Mesenchymal stem cell (in vitro differentiated cells and primary cell): ENCODE measurements around the gene ABCA4.
A peak's percentile ranks its signal among the peaks of the same experiment; 100 is the strongest.

ENCODE experiments used
- DNase-seq: peaks from one replicate; pipeline ENCODE4 v3.0.0-alpha.2; 2013
- H2AFZ ChIP-seq: one replicate; pipeline ENCODE4 v1.6.1; 2013; ENCODE audit warnings: low read depth, mild to moderate bottlenecking, control low read depth, inconsistent platforms, low read length, moderate library complexity
- H2AK5ac ChIP-seq: 2 replicates; pipeline ENCODE4 v1.6.1; 2013; ENCODE audit warnings: low read length, moderate library complexity, mild to moderate bottlenecking, inconsistent platforms; ENCODE audit not compliant: severe bottlenecking
- H2BK120ac ChIP-seq: one replicate; pipeline ENCODE4 v1.6.1; 2013; ENCODE audit warnings: low read depth, mild to moderate bottlenecking, inconsistent platforms, low read length, moderate library complexity
- H2BK12ac ChIP-seq, 2 experiments: one replicate each; pipeline ENCODE4 v1.6.1; 2013; ENCODE audit warnings: inconsistent platforms in 2 of 2, low read length in 2 of 2, mild to moderate bottlenecking in 2 of 2, moderate library complexity in 2 of 2, control low read depth in 1 of 2
- H2BK15ac ChIP-seq: one replicate; pipeline ENCODE4 v1.6.1; 2013; ENCODE audit warnings: mild to moderate bottlenecking, low read depth, inconsistent platforms; ENCODE audit not compliant: poor library complexity, severe bottlenecking
- H2BK5ac ChIP-seq: 2 replicates; pipeline ENCODE4 v1.6.1; 2013; ENCODE audit warnings: low read depth, mild to moderate bottlenecking, low read length, control low read depth, inconsistent platforms; ENCODE audit not compliant: poor library complexity, severe bottlenecking
- H3K14ac ChIP-seq, 2 experiments: one replicate each; pipeline ENCODE4 v1.6.1; 2013; ENCODE audit warnings: inconsistent platforms in 2 of 2, low read length in 2 of 2, control low read depth in 1 of 2, mild to moderate bottlenecking in 1 of 2, moderate library complexity in 1 of 2
- H3K18ac ChIP-seq, 2 experiments: one replicate each; pipeline ENCODE4 v1.6.1; 2013; ENCODE audit warnings: inconsistent platforms in 2 of 2, low read length in 2 of 2, control low read depth in 1 of 2, low read depth in 1 of 2, mild to moderate bottlenecking in 1 of 2
- H3K23ac ChIP-seq, 2 experiments: one replicate each; pipeline ENCODE4 v1.6.1; 2013; ENCODE audit warnings: inconsistent platforms in 2 of 2, low read length in 2 of 2, mild to moderate bottlenecking in 2 of 2, moderate library complexity in 2 of 2, control low read depth in 1 of 2
- H3K27ac ChIP-seq: 2 replicates; pipeline ENCODE4 v1.5.1; 2013; ENCODE audit warnings: mild to moderate bottlenecking, moderate library complexity, low read length, control low read depth, inconsistent platforms; ENCODE audit not compliant: poor library complexity, severe bottlenecking
- H3K27me3 ChIP-seq, 2 experiments: 2 replicates each; pipeline versions ENCODE4 v1.6.1 to v1.7.0; 2013; ENCODE audit warnings: low read length in 2 of 2, mild to moderate bottlenecking in 2 of 2, moderate library complexity in 2 of 2, control low read depth in 1 of 2, inconsistent platforms in 1 of 2; ENCODE audit not compliant: control insufficient read depth in 1 of 2, insufficient read depth in 1 of 2
- H3K36me3 ChIP-seq, 2 experiments: 2 replicates each; pipeline versions ENCODE4 v1.6.1 to v1.7.0; 2013; ENCODE audit warnings: low read length in 2 of 2, control low read depth in 1 of 2, inconsistent platforms in 1 of 2, low read depth in 1 of 2, mild to moderate bottlenecking in 1 of 2; ENCODE audit not compliant: insufficient read depth in 2 of 2, control insufficient read depth in 1 of 2
- H3K4ac ChIP-seq, 2 experiments: one replicate each; pipeline ENCODE4 v1.6.1; 2013; ENCODE audit warnings: inconsistent platforms in 2 of 2, low read length in 2 of 2, mild to moderate bottlenecking in 2 of 2, moderate library complexity in 2 of 2, control low read depth in 1 of 2, low read depth in 1 of 2
- H3K4me1 ChIP-seq: 2 replicates; pipeline ENCODE4 v1.6.1; 2013; ENCODE audit warnings: low read depth, low read length, control low read depth; ENCODE audit not compliant: control insufficient read depth, insufficient read depth
- H3K4me2 ChIP-seq: 2 replicates; pipeline ENCODE4 v1.6.1; 2013; ENCODE audit warnings: low read length, mild to moderate bottlenecking, inconsistent platforms; ENCODE audit not compliant: poor library complexity, severe bottlenecking
- H3K4me3 ChIP-seq, 2 experiments: 2 replicates each; pipeline versions ENCODE4 v1.5.1 to v1.7.0; 2013; ENCODE audit warnings: low read length in 2 of 2, mild to moderate bottlenecking in 2 of 2, control low read depth in 1 of 2, low read depth in 1 of 2; ENCODE audit not compliant: insufficient read depth in 1 of 2
- H3K79me1 ChIP-seq: replicated peaks from 2 replicates; pipeline ENCODE4 v1.6.1; 2013; ENCODE audit warnings: mild to moderate bottlenecking, control low read depth, low read length, inconsistent platforms; ENCODE audit not compliant: poor library complexity, severe bottlenecking
- H3K9ac ChIP-seq: 2 replicates; pipeline ENCODE4 v1.7.0; 2013; ENCODE audit warnings: mild to moderate bottlenecking, low read length, moderate library complexity
- H3K9me3 ChIP-seq: 2 replicates; pipeline ENCODE4 v1.7.0; 2013; ENCODE audit warnings: mild to moderate bottlenecking, low read length; ENCODE audit not compliant: control insufficient read depth
- H4K8ac ChIP-seq: one replicate; pipeline ENCODE4 v1.6.1; 2013; ENCODE audit warnings: inconsistent platforms, mild to moderate bottlenecking, low read length, moderate library complexity
- H4K91ac ChIP-seq: one replicate; pipeline ENCODE4 v1.6.1; 2013; ENCODE audit warnings: mild to moderate bottlenecking, low read length, inconsistent platforms
- WGBS: methylation state at CpG from one replicate; pipeline ENCODE4 v1.1.7; 2013; ENCODE audit warnings: mixed read lengths; 5-methylcytosine and 5-hydroxymethylcytosine counted together

ABCA4 gene

GRCh38 chr1:94095112-94095637 lies 25.8 kb downstream of the ABCA4 start:
- Histone ChIP-seq H3K79me1 (no peaks in the 10 kb centered on the region), H3K4me2 (peak overlapping the region; percentile 19), H4K8ac (no peak overlapping the region), H3K9me3 (no peaks in the 10 kb centered on the region), H3K4ac (no peak overlapping the region), H3K18ac (peak overlapping the region in 1 of 2 experiments; percentile 22), H2BK15ac (no peak overlapping the region), H2BK12ac (peak overlapping the region in 1 of 2 experiments; percentile 40), H3K27me3 (no peaks in the 10 kb centered on the region), H2BK5ac (peak overlapping the region; percentile 95), H3K4me3 (peak overlapping the region in 1 of 2 experiments; percentile 63), H2AK5ac (peak overlapping the region; percentile 91), H3K9ac (peak overlapping the region; percentile 61), H2BK120ac (peak overlapping the region; percentile 29), H3K23ac (no peak overlapping the region), H3K36me3 (no peaks in the 10 kb centered on the region), H3K27ac (peak overlapping the region; percentile 99), H2AFZ (peak overlapping the region; percentile 44), H4K91ac (no peak overlapping the region), H3K4me1 (peaks cover 42% of the 10 kb centered on the region), H3K14ac (no peak overlapping the region)
- WGBS: 78% methylated on average over 21 of the region's 21 CpGs
- DNase-seq: peak; percentile 43

GRCh38 chr1:94094469-94095111 lies 26.4 kb downstream of the ABCA4 start:
- no peak overlapping the region for H3K23ac ChIP-seq
- no peak overlapping the region for H2AFZ ChIP-seq
- H3K27me3 ChIP-seq: no peaks in the 10 kb centered on the region
- peak overlapping the region; percentile 11 to 22 for H3K18ac ChIP-seq
- H4K91ac ChIP-seq: no peak overlapping the region
- H2BK12ac ChIP-seq: peak overlapping the region in 1 of 2 experiments; percentile 40
- H4K8ac ChIP-seq: peak overlapping the region; percentile 81
- peak overlapping the region in 1 of 2 experiments; percentile 63 for H3K4me3 ChIP-seq
- H3K9me3 ChIP-seq: no peaks in the 10 kb centered on the region
- H3K27ac ChIP-seq: peak overlapping the region; percentile 99
- H3K36me3 ChIP-seq: no peaks in the 10 kb centered on the region
- 74% methylated on average over 11 of the region's 14 CpGs for WGBS
- no peak overlapping the region for H2BK15ac ChIP-seq
- no peak for DNase-seq
- peak overlapping the region; percentile 91 for H2AK5ac ChIP-seq
- H3K14ac ChIP-seq: no peak overlapping the region
- no peak overlapping the region for H3K4ac ChIP-seq
- peaks cover 39% of the 10 kb centered on the region for H3K4me1 ChIP-seq
- H3K4me2 ChIP-seq: peak overlapping the region; percentile 41
- H3K79me1 ChIP-seq: no peaks in the 10 kb centered on the region
- H2BK5ac ChIP-seq: peak overlapping the region; percentile 95
- peak overlapping the region; percentile 61 for H3K9ac ChIP-seq
- peak overlapping the region; percentile 29 for H2BK120ac ChIP-seq

- Histone ChIP-seq H3K18ac (peak overlapping the region in 1 of 2 experiments; percentile 24), H4K8ac (peak overlapping the region; percentile 45), H2AK5ac (peak overlapping the region; percentile 46), H2BK12ac (no peak overlapping the region), H2BK15ac (peak overlapping the region; percentile 62), H3K9ac (peak overlapping the region; percentile 61), H3K27ac (peak overlapping the region; percentile 99), H2AFZ (no peak overlapping the region), H2BK5ac (peak overlapping the region; percentile 95), H3K4me2 (peak overlapping the region; percentile 41), H2BK120ac (no peak overlapping the region), H4K91ac (peak overlapping the region; percentile 75), H3K14ac (no peak overlapping the region), H3K27me3 (no peaks in the 10 kb centered on the region), H3K4ac (no peak overlapping the region), H3K4me3 (peak overlapping the region in 1 of 2 experiments; percentile 12), H3K4me1 (peaks cover 39% of the 10 kb centered on the region), H3K79me1 (no peaks in the 10 kb centered on the region), H3K23ac (no peak overlapping the region), H3K9me3 (no peaks in the 10 kb centered on the region), H3K36me3 (no peaks in the 10 kb centered on the region)
- 69% methylated on average over 6 of the region's 6 CpGs for WGBS
- DNase-seq: no peak
Observed at GRCh38 chr1:94093996-94094395, 27.0 kb downstream of the ABCA4 start.

- peak overlapping the region; percentile 99 for H2AK5ac ChIP-seq
- no peak for DNase-seq
- no peaks in the 10 kb centered on the region for H3K79me1 ChIP-seq
- no peak overlapping the region for H4K91ac ChIP-seq
- H3K27me3 ChIP-seq: no peaks in the 10 kb centered on the region
- peak overlapping the region; percentile 99 for H3K27ac ChIP-seq
- peaks cover 36% of the 10 kb centered on the region for H3K4me1 ChIP-seq
- no peaks in the 10 kb centered on the region for H3K9me3 ChIP-seq
- H3K9ac ChIP-seq: no peak overlapping the region
- no peak overlapping the region for H2AFZ ChIP-seq
- peak overlapping the region; percentile 82 for H2BK5ac ChIP-seq
- H2BK120ac ChIP-seq: no peak overlapping the region
- no peak overlapping the region for H3K4me3 ChIP-seq
- peak overlapping the region; percentile 41 for H4K8ac ChIP-seq
- H3K36me3 ChIP-seq: no peaks in the 10 kb centered on the region
- H3K4ac ChIP-seq: no peak overlapping the region
- H3K14ac ChIP-seq: no peak overlapping the region
- no peak overlapping the region for H3K18ac ChIP-seq
- 95% methylated on average over 3 of the region's 4 CpGs for WGBS
- no peak overlapping the region for H3K23ac ChIP-seq
- no peak overlapping the region for H3K4me2 ChIP-seq
- no peak overlapping the region for H2BK12ac ChIP-seq
- no peak overlapping the region for H2BK15ac ChIP-seq
Observed at GRCh38 chr1:94093396-94093795, 27.6 kb downstream of the ABCA4 start.
